GM12874 (cell line): ENCODE results near the gene OR10H5.

Experiments
- CTCF ChIP-seq: IDR thresholded peaks from 2 replicates; pipeline ENCODE4 v1.5.1; 2011; ENCODE audit warnings: low read depth, mild to moderate bottlenecking, control low read depth, low read length, moderate library complexity; ENCODE audit not compliant: insufficient read depth

OR10H5 gene

GRCh38 chr19:15788594-15789270 is 1.3 kb downstream of the OR10H5 start:
- no peak for TF ChIP-seq CTCF

DNA sequence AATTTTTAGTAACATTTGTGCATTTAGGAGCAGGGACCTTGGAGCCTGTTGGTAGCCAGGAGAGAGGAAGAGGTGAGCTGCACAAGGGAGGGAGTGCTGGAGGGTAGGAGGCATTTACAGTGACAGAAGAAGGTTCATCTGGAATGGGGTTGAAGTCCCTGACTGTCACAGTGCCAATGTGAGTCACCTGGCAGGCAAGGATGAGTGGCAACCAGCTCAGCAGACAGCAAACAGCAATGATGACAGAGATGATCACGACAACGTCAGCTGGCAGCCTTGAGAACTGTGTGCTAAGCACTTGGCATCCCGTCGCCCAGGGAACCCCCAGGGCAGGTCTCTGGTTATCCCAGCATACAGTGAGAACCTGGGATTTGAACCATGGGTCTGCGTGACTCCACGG is 2.6 kb downstream of the OR10H5 start:
- TF ChIP-seq CTCF = no peak

DNA sequence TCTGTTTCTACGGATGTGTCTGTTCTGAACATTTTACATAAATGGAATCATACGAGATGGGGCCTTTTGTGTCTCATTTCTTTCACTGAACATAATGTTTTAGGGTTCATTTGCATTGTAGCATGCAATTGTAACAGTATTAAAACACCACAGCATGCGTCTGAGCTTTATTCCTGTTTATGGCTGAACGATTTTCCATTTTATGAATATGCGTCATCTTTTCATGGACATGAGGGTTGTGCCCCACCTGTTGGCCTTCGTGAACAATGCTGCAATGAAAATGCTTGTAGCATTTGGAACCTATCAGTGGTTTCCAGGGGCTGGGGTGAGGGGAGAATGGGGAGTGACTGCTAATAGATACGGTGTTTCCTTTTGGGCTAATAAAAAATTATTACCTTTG is 22.9 kb downstream of the OR10H5 start:
- TF ChIP-seq CTCF = 0 out of 2 replicates have a peak, but pooled peaks have one; percentile 1

DNA sequence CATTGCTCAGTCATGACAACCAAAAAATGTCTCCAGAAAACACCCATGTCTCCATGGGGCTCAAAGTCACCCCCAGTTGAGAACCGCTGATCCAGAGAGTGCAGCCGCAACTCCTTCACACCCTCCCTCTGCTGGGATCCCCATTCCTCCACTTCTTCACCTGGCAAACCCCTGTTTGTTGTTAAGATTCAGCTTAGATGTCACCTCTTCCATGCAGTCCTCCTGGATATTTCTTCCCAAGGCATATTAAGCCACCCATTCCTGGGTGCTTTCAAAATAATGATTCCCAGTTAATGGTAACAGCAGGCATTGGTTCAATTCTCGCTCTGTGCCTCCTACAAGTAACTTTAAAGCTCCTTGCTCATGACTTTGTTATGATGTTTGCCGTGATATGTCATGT is 24.0 kb downstream of the OR10H5 start:
- TF ChIP-seq CTCF = no peak

DNA sequence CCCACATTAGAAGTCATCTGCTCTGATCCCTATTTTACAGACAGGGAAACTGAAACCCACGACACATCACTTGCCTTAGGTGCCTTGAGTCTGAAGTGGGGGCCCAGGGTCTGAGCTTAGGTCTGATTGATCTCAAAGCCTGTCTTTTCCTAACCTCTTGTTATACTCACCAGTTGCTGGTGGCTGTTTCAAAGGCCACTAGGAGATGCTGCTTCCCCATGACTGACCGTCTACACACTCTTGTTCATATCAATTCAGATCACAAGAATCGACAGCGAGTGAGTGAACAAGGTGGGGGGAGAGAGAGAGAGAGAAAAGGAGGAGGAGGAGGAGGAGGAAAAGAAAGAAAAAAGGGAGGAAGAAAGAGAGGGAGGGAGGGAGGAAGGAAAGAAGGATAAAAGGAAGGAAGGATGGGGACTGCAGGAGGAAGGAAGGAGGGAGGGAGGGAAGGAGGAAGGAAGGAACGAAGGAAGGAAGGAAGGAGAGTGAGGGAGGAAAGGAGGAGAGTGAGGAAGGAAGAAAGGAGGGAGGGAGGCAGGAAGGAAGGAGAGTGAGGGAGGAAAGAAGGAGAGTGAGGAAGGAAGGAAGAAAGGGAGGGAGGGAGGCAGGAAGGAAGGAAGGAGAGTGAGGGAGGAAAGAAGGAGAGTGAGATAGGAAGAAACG is 24.7 kb downstream of the OR10H5 start:
- TF ChIP-seq CTCF = no peak; the same call in 1 of the 2 replicates

GRCh38 chr19:15813916-15814315 is 26.5 kb downstream of the OR10H5 start:
- TF ChIP-seq CTCF = no peak

DNA sequence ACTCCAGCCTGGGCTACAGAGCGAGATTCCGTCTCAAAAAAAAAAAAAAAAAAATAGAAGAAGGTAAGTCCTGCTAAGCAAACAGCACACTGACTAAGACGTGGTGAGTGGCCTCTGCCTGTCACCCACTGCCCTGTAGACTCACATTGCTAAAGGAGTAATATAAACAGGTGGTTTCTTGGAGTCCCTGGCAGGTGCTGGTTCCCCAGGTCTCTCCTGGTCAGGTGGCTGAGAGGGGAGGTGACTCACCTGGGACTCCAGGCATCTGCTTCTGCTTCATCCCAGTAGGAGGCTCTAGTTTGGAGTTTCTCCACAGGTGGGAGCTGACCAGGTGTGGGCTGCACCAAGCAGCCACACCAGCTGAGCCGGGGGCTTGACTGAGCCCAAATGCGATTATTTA is 27.8 kb downstream of the OR10H5 start, which contains the start of gene OR10H1:
Gene OR10H1, minus strand, starts transcription at position 359 of the 400 bp plus-strand sequence. CDS start 7,627 bp downstream, outside the sequence.
- no peak for TF ChIP-seq CTCF
